GM19023 (cell line): ENCODE data around the gene KDSR.

Experiments used
- ATAC-seq: cut with Tn5 transposase; IDR thresholded peaks from one replicate; pipeline ENCODE4 v1.9.1; 2021; ENCODE audit warnings: mild to moderate bottlenecking, moderate library complexity; ENCODE audit not compliant: unreplicated experiment

The KDSR gene

DNA sequence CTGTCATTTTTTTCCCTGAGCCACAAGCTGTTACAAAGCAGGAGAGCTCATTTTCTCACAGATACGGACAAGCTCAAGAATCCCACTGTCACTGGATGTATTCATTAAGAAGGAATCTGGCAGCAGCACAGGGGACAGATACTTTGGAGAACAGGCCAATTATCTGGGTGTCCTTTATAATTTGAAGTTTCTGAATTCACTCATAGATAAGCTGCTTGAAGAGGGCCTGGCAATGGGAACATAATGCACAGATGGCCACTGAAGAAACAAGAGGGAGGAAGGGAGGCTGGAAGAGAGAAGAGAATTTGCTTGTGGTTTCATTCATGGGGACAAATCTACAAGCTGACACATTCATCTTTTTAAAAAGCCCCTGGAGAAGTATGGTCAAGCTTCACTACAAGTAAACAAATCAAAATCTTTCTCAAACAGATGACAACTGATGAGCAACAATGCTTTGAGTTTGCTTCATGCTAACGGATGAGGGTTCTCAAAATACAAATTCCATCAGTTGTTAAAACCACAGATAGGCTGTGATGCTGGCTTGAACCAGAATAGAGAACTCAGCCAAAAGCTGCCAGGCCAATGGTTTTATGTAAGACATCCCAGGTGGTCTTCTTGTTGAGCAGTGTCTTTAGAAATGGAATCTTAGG, 59.3 kb downstream of the KDSR start:
- ATAC-seq = no peak

DNA sequence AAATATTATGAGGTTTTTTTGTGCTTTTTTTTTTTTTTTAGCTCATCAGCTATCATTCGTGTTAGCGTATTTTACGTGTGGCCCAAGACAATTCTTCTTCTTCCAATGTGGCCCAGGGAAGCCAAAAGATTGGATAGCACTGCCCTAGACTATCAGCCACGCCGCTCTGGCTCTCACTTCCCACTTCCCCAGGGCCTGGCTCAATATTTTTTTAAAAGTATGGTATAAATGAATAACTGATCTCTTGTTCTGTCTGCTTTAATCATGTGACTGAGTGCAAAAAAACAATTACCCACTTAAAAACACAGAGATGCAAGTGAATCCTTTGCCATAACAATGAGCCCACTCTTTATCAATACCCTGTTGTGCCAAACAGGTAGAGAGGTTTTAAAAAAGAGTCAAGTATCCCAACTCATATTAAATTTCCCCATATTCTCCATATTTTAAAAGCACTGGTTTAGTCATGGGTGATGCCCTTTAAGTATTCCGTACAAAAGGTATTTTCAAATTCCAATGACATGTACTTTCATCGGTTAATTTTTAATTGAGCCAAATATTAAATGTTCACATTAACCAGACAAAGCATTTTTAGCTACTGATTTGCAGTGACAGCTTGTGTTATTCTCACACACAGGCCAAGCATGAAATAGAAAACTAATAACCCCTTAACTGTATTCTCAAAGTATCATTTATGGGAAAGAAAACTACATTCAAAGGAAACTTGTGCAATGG, 60.0 kb downstream of the KDSR start:
- ATAC-seq = no peak

- no peak for ATAC-seq
These were observed 60.8 kb downstream of the KDSR start for GRCh38 chr18:63306249-63306648.

- ATAC-seq = no peak
These were observed 63.5 kb downstream of the KDSR start for GRCh38 chr18:63303547-63303946.

DNA sequence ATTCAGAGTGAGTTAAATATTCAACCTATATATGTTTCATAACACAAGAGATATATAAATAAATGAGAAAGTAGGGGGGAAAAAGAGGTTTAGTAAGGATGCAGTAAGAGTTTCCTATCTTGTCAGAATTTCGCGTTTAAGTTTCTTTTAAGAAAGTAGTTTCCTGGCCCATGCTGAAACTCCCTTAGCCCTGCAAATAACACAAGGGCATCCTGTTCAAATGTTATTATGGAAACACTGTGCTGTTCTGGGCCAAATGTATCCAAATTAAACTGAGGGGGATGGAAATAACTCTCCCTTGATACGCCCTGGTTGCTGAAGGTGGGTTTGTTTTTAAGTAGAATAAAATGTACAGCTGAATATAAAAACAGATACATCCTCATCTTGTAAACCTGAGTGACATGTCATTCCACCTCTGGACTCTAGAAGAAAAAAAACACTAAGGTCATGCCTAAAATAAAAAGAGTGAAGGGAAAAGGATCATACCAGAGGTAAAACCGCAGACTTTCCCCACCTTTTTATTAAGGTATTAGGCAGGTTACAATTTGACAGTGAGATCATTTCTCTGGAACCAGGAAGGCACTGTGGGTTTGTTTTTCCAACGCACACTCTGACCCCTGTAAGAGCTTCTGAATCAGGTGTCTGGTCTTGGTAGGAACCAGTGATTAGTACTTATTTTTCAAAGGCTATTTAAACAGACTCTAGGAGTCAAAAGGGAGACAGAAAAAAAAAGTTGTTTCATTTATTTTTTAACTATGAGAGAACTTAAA, 64.2 kb downstream of the KDSR start:
- no peak for ATAC-seq

- ATAC-seq = no peak
These were observed 64.8 kb downstream of the KDSR start for GRCh38 chr18:63302220-63302619.

DNA sequence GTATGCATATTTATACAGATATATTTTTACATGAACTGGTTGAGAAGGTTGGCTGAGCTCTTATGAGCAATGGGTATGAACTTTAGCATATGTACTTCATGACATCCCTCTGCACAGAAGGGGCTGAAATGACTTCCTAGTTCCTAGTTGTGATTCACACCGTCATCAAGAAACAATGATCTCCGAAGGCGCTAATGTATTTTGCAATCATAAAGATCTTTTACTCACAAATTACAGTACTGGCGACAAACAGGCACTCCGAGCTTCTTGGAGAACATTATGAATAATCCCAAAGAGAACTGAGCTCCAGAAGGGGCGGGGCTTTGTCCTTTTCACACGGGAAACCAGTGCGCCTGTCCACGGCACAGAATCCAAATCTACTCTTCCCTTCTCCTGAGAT, 65.6 kb downstream of the KDSR start:
- ATAC-seq = no peak

- peak; percentile 73 for ATAC-seq
These were observed 66.9 kb downstream of the KDSR start for GRCh38 chr18:63299837-63300745.

GRCh38 chr18:63298400-63299365, 68.3 kb downstream of the KDSR start:
- no peak for ATAC-seq

GRCh38 chr18:63297687-63298399, 69.2 kb downstream of the KDSR start:
- no peak for ATAC-seq

- no peak for ATAC-seq
These were observed 73.1 kb downstream of the KDSR start for GRCh38 chr18:63293935-63294334.

DNA sequence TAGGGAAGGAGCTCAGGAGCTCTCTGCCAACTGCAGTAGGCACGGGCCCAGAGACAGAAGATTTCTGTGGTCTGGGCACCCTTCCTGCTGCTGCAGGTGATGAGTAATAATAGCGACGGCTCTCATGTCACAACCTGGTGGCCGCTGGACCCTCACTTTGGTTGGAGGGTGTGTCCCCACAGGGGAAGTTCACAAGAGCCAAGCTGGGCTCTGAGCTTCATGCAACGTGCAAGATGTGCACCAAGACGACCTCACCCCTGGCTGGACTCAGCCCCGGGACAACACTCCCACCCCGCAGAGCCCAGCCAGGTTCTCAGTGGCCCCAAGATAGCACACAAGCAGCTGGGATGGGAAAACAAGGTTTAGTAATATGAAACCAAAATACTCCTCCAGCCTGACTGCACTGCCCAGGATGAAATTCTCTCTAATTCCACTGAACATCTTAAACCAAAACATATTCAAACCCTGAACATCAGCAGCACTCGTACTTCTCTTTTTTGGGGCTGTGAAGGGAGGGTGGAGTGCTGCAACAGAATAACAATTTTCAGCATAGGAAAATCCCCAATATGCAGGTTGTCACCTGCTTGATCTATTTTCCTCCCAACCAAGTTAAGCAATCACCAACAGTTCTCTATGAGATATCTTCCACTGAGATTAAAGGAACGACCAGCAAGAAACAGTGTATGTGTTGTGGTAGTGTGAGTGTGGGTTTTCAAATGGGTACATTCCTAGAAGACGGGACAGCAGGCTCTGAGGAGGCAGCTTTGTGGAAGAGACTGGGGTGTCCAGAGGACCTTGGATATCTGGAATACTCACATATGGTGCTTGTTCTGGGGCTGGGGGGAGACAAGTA, 73.9 kb downstream of the KDSR start:
- peak; percentile 63 for ATAC-seq

DNA sequence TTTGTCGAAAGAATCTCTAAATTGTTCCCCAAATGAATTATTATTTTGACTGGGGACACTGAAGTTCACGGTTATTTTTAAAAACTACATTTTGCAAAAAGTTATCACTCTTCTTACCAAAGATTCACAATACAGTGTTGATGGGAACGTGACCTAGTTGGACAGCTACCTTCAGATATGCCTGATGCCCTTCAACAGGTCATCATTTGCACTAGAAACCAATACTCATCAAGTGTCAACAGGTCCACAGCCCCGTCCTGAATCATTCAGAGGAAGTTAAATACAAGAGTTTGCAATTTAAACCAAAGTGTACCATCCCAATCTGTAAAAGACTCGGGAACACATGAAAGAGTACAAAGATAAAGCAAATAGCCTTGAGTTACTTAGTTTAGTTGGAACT, 75.7 kb downstream of the KDSR start:
- ATAC-seq = no peak

DNA sequence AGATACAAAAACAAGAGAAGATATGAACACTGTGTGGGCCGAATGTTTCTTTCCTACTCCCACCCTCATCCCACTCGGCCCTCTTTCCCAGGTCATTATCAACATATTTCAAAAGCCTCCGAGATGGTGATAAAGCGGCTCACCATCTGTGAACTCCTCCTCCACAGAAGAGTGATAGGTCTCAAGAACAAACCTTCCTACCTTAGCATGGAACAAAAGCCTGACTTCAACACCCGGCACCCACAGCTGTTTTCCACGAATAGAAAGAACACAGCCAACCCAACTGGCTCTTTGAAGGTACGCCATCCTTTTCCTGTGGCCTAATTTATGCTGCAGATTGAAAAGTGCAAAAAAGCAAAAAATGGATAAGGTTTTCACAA, 76.2 kb downstream of the KDSR start:
- no peak for ATAC-seq

DNA sequence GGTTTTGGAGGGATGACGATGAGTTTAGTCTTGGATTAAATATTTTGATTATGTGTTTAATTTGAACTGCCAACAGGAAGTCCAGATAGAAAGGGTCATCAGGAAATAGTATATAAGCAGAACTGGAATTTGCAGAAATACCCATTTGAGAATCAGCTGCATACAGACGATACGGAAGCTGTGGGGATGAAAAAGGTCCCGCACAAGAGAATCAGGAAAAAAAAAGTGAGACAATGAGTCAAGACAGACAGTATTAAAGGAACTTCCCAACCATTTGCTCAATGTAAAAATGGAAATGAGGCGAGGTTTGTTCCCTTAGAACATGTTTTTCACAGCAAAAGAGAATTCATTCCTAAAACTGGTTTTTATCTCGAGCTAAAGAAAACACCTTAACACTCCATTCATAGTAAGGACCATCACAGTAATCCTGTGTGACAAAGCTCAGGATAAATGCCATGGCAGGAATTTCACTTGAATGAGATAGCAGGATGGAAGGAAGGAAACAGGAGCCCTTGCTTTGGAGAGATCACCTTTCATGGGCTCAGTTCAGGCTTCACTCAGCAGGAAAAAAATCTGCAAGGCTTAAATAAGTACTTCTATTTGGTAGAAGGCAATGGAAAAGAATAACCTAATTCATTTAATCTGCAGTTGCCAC, 76.7 kb downstream of the KDSR start:
- ATAC-seq = no peak

DNA sequence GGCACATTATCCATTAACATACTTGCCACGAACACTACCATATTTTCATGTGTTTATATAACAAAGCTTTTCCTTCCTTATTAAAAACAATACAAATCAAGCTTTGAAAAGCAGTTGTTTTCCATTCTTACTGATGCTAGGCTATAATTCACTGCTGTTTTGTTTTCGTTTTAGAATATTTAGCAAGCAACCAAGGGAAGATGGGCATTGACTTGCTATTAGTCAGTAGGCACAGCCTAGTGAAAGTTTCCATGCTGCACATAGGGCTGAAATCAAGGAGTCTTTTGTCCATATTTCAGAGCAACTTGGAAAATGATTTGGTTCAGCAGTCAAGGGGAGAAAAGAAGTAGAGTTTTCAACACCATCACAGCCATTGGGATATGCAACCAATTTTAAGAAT, 78.7 kb downstream of the KDSR start:
- ATAC-seq = no peak

DNA sequence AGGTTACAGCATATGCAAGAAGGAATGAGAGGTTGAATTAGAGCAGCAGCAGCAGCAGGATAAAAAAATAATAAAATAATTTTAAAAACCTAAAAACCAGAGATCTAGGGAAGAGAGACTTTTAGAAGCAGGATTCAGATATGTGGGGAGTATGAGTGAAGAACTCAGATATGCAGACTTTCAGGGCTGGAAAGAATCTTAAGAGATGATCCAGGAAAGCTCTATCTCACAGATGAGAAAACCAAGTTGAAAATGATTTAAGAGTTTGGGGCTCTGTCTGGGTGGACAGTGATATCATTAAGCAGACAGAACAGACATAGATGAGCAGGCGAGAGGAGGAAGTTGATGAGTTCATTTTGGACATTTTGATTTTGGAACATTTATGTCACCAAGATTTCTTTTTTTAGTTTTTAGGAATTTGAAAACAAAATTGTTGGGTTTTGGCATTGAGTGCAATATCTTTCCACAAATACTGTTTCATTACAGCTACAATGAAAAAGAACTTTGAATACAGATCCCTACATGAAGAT, 79.2 kb downstream of the KDSR start:
- ATAC-seq = no peak

DNA sequence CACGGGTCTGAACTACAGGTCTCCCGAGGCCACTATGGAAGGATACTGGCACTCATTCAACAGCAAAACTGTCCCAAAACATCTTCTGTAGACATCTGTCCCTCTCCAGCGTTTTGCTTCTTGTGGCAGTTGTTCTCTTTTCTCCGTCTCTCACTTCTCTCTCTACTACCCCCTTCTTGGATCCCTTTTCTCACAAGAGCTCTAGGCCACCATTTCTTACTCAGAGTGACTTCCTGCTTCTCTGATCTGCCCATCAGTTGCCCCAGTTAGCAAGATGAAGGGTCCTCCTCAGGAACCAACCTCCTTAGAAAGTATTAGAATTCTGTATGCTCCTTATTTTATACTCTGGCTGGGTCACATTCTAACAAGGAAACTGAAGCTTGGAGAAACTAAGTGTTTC, 80.1 kb downstream of the KDSR start:
- ATAC-seq = no peak
